ENCODE data around the gene IRX6. TPM values are rescaled to one million over a fixed set of nuclear protein-coding genes. Genes with fewer than 3 reads are reported as not detected.

The IRX6 gene
- total RNA-seq, 6 donors from 2014 or later: 2.1 to 10.3 (median 4.3) TPM

GRCh38 chr16:55285586-55285985 is 38.4 kb upstream of the IRX6 start:
- TF ChIP-seq POLR2AphosphoS5 (IDR thresholded peaks at IDR 0.05) (no peak), CTCF (IDR thresholded peaks at IDR 0.05) (no peak), POLR2A (IDR thresholded peaks at IDR 0.05) (no peak), EP300 (IDR thresholded peaks at IDR 0.05) (no peak)
- no peak overlapping the region for H3K4me3 ChIP-seq
- DNase-seq: no peak
- no peak overlapping the region for H3K27ac ChIP-seq
- H3K27me3 ChIP-seq: no peaks in the 10 kb centered on the region
- H3K4me1 ChIP-seq: no peaks in the 10 kb centered on the region
- 62 to 69% methylated on average over 2 of the region's 2 CpGs for WGBS, 2 donors
- H3K36me3 ChIP-seq: no peaks in the 10 kb centered on the region
- no peak for ATAC-seq (ENCODE audit: low FRiP score in 2 of 2)
- H3K9me3 ChIP-seq: peaks cover 0 to 9% (median 6%) of the 10 kb centered on the region in 4 donors

GRCh38 chr16:55289353-55289752 is 34.6 kb upstream of the IRX6 start:
- no peaks in the 10 kb centered on the region for H3K27me3 ChIP-seq
- no peak overlapping the region for H3K4me3 ChIP-seq
- H3K9me3 ChIP-seq: peaks cover 0 to 9% (median 6%) of the 10 kb centered on the region in 4 donors
- no peak for DNase-seq
- H3K27ac ChIP-seq: no peak overlapping the region
- no peak for TF ChIP-seq POLR2AphosphoS5 (IDR thresholded peaks at IDR 0.05)
- no peak for TF ChIP-seq CTCF (IDR thresholded peaks at IDR 0.05)
- no peak for TF ChIP-seq POLR2A (IDR thresholded peaks at IDR 0.05)
- no peak for TF ChIP-seq EP300 (IDR thresholded peaks at IDR 0.05)
- no peak for ATAC-seq (ENCODE audit: low FRiP score in 2 of 2)
- no peaks in the 10 kb centered on the region for H3K4me1 ChIP-seq
- WGBS, 2 donors: 72 to 77% methylated on average over 2 of the region's 2 CpGs
- H3K36me3 ChIP-seq: no peaks in the 10 kb centered on the region

GRCh38 chr16:55291847-55292246 is 32.2 kb upstream of the IRX6 start:
- ATAC-seq (ENCODE audit: low FRiP score in 2 of 2) (no peak), DNase-seq (no peak)
- Histone ChIP-seq H3K36me3 (no peaks in the 10 kb centered on the region), H3K4me1 (no peaks in the 10 kb centered on the region), H3K9me3 (peaks cover 0 to 9% (median 6%) of the 10 kb centered on the region in 4 donors), H3K27ac (no peak overlapping the region), H3K4me3 (no peak overlapping the region), H3K27me3 (no peaks in the 10 kb centered on the region)
- no peak for TF ChIP-seq POLR2A (IDR thresholded peaks at IDR 0.05)
- TF ChIP-seq POLR2AphosphoS5 (IDR thresholded peaks at IDR 0.05): no peak
- TF ChIP-seq EP300 (IDR thresholded peaks at IDR 0.05): no peak
- TF ChIP-seq CTCF (IDR thresholded peaks at IDR 0.05): no peak
- WGBS, 2 donors: 87 to 91% methylated on average over 6 of the region's 6 CpGs

GRCh38 chr16:55292491-55292890 is 31.5 kb upstream of the IRX6 start:
- Histone ChIP-seq H3K4me1 (no peaks in the 10 kb centered on the region), H3K36me3 (no peaks in the 10 kb centered on the region), H3K4me3 (no peak overlapping the region), H3K27ac (no peak overlapping the region), H3K27me3 (no peaks in the 10 kb centered on the region), H3K9me3 (peaks cover 0 to 7% (median 4%) of the 10 kb centered on the region in 4 donors)
- no peak for TF ChIP-seq POLR2AphosphoS5 (IDR thresholded peaks at IDR 0.05)
- no peak for TF ChIP-seq EP300 (IDR thresholded peaks at IDR 0.05)
- no peak for TF ChIP-seq POLR2A (IDR thresholded peaks at IDR 0.05)
- TF ChIP-seq CTCF (IDR thresholded peaks at IDR 0.05): no peak
- 43 to 46% methylated on average over 1 of the region's 1 CpG for WGBS, 2 donors
- no peak for DNase-seq
- no peak for ATAC-seq (ENCODE audit: low FRiP score in 2 of 2)

GRCh38 chr16:55294129-55294528 is 29.9 kb upstream of the IRX6 start:
- WGBS, 2 donors: 83 to 85% methylated on average over 4 of the region's 4 CpGs
- no peak for DNase-seq

More at GRCh38 chr16:55294129-55294528, 29.9 kb upstream of the IRX6 start:
- H3K9me3 ChIP-seq: no peaks in the 10 kb centered on the region
- H3K4me3 ChIP-seq: no peak overlapping the region
- no peak for ATAC-seq (ENCODE audit: low FRiP score in 2 of 2)
- no peaks in the 10 kb centered on the region for H3K27me3 ChIP-seq
- TF ChIP-seq POLR2A (IDR thresholded peaks at IDR 0.05): no peak
- no peak for TF ChIP-seq EP300 (IDR thresholded peaks at IDR 0.05)
- no peak for TF ChIP-seq POLR2AphosphoS5 (IDR thresholded peaks at IDR 0.05)
- TF ChIP-seq CTCF (IDR thresholded peaks at IDR 0.05): no peak
- H3K36me3 ChIP-seq: no peaks in the 10 kb centered on the region
- H3K27ac ChIP-seq: no peak overlapping the region
- no peaks in the 10 kb centered on the region for H3K4me1 ChIP-seq
